Liver (tissue), 9 donors: ENCODE measurements around the gene CEP85L. TPM values are rescaled to one million over a fixed set of nuclear protein-coding genes. Genes with fewer than 3 reads are reported as not detected.

Experiments used
- DNase-seq: peaks from one replicate; pipeline ENCODE4 v3.0.0-alpha.2; 2017; ENCODE audit warnings: low spot score
- H3K27ac ChIP-seq, 2 donors: one replicate each; pipeline ENCODE4 v1.7.0; 2013; ENCODE audit warnings: inconsistent platforms in 2 of 2, low read length in 2 of 2, control low read depth in 1 of 2, low read depth in 1 of 2, mild to moderate bottlenecking in 1 of 2
- H3K27me3 ChIP-seq, 4 donors: one replicate each; pipeline versions ENCODE4 v1.6.1 to v1.7.0; 2013; ENCODE audit warnings: low read length in 3 of 4, inconsistent platforms in 1 of 4, mild to moderate bottlenecking in 1 of 4, moderate library complexity in 1 of 4; ENCODE audit not compliant: control insufficient read depth in 4 of 4, insufficient read depth in 4 of 4
- H3K36me3 ChIP-seq, 4 donors: one replicate each; pipeline versions ENCODE4 v1.6.1 to v1.7.0; 2013; ENCODE audit warnings: low read length in 3 of 4, mild to moderate bottlenecking in 3 of 4, low read depth in 1 of 4, moderate library complexity in 1 of 4; ENCODE audit not compliant: control insufficient read depth in 4 of 4, insufficient read depth in 3 of 4
- H3K4me1 ChIP-seq, 4 donors: one replicate each; pipeline versions ENCODE4 v1.6.1 to v1.7.0; 2013; ENCODE audit warnings: low read length in 3 of 4, mild to moderate bottlenecking in 3 of 4, moderate library complexity in 1 of 4; ENCODE audit not compliant: control insufficient read depth in 4 of 4, insufficient read depth in 4 of 4
- H3K4me3 ChIP-seq, 3 donors: one replicate each; pipeline versions ENCODE4 v1.6.1 to v1.7.0; 2013; ENCODE audit warnings: low read length in 3 of 3, control low read depth in 1 of 3, low read depth in 1 of 3, mild to moderate bottlenecking in 1 of 3
- H3K9ac ChIP-seq, 2 donors: one replicate each; pipeline ENCODE4 v1.7.0; 2013; ENCODE audit warnings: low read length in 2 of 2, mild to moderate bottlenecking in 2 of 2, moderate library complexity in 2 of 2, control low read depth in 1 of 2, low read depth in 1 of 2
- H3K9me3 ChIP-seq, 4 donors: one replicate each; pipeline versions ENCODE4 v1.6.1 to v1.7.0; 2013; ENCODE audit warnings: low read length in 3 of 4; ENCODE audit not compliant: control insufficient read depth in 4 of 4
- CTCF ChIP-seq: fragments of 150-350 bp; IDR thresholded peaks from 2 replicates; pipeline ENCODE4 v1.5.1; 2017; ENCODE audit warnings: improper control_type of control experiment, low read depth, low read length; ENCODE audit not compliant: missing input control
- EGR1 ChIP-seq, 2 donors: IDR thresholded peaks; 2 replicates each; pipeline ENCODE4 v1.6.1; 2016 to 2018; ENCODE audit warnings: antibody characterized with exemption in 2 of 2, low read depth in 2 of 2
- FOXA1 ChIP-seq: IDR thresholded peaks from 2 replicates; pipeline ENCODE4 v1.6.1; 2016; ENCODE audit warnings: antibody characterized with exemption
- FOXA2 ChIP-seq: IDR thresholded peaks from 2 replicates; pipeline ENCODE4 v1.6.1; 2016; ENCODE audit warnings: antibody characterized with exemption
- GABPA ChIP-seq, 2 donors: IDR thresholded peaks in 1 of 2; conservative IDR thresholded peaks in 1 of 2; 2 replicates each; pipeline ENCODE4 v1.6.1; 2016; ENCODE audit warnings: antibody characterized with exemption in 2 of 2, mild to moderate bottlenecking in 1 of 2, moderate library complexity in 1 of 2
- HNF4A ChIP-seq, 2 donors: conservative IDR thresholded peaks; 2 replicates each; pipeline ENCODE4 v1.6.1; 2016; ENCODE audit warnings: antibody characterized with exemption in 2 of 2, mild to moderate bottlenecking in 2 of 2
- HNF4G ChIP-seq: IDR thresholded peaks from 2 replicates; pipeline ENCODE4 v1.6.1; 2016; ENCODE audit warnings: antibody characterized with exemption
- MAX ChIP-seq: IDR thresholded peaks from 2 replicates; pipeline ENCODE4 v1.6.1; 2016; ENCODE audit warnings: antibody characterized with exemption
- NR2F2 ChIP-seq: IDR thresholded peaks from 2 replicates; pipeline ENCODE4 v1.6.1; 2016; ENCODE audit warnings: antibody characterized with exemption
- RAD21 ChIP-seq, 2 donors: IDR thresholded peaks; 2 replicates each; pipeline ENCODE4 v1.6.1; 2016; ENCODE audit warnings: antibody characterized with exemption in 2 of 2, mild to moderate bottlenecking in 2 of 2
- REST ChIP-seq: IDR thresholded peaks from 2 replicates; pipeline ENCODE4 v1.6.1; 2016; ENCODE audit warnings: antibody characterized with exemption, mild to moderate bottlenecking
- SP1 ChIP-seq: IDR thresholded peaks from 2 replicates; pipeline ENCODE4 v1.6.1; 2018; ENCODE audit warnings: antibody characterized with exemption, mild to moderate bottlenecking
- TAF1 ChIP-seq: conservative IDR thresholded peaks from 2 replicates; pipeline ENCODE4 v1.6.1; 2016; ENCODE audit warnings: antibody characterized with exemption, mild to moderate bottlenecking
- YY1 ChIP-seq: IDR thresholded peaks from 2 replicates; pipeline ENCODE4 v1.6.1; 2016; ENCODE audit warnings: antibody characterized with exemption, mild to moderate bottlenecking
- ZBTB33 ChIP-seq: IDR thresholded peaks from 2 replicates; pipeline ENCODE4 v1.6.1; 2016; ENCODE audit warnings: antibody characterized with exemption
- WGBS: extraction: QIAGEN DNeasy Blood & Tissue Kit; methylation state at CpG from one replicate; pipeline ENCODE4 v1.1.7; 2013; 5-methylcytosine and 5-hydroxymethylcytosine counted together
- polyA plus RNA-seq, 2 donors: library from polyadenylated mRNA; stranded (reverse) in 1 of 2; unstranded in 1 of 2; fragments of 200-250 nt in 1 of 2; fragments of >200 nt in 1 of 2; fragmentation: Nextera tagmentation in 1 of 2; extraction: Ambion mirVana in 1 of 2; gene quantifications; one replicate each; pipeline versions ENCODE4 v1.2.1 to v1.2.3, GENCODE V29; 2013 to 2015
- total RNA-seq, 2 donors: library from RNA; depleted of rRNA; stranded (reverse); fragments of >200 nt; gene quantifications; one replicate each; pipeline ENCODE4 v1.2.3, GENCODE V29; 2014
- donor health status: healthy.
- donor health status: healthy.
- donor health status: healthy.
- donor health status: healthy.
- donor health status: healthy.

The CEP85L gene
- total and polyA plus RNA-seq, 4 donors, result 0.40 to 6.4 (median 2.3) TPM

GRCh38 chr6:118501099-118501498 lies 150.3 kb downstream of the CEP85L start:
- Histone ChIP-seq H3K9me3 (no peaks in the 10 kb centered on the region), H3K27me3 (no peaks in the 10 kb centered on the region), H3K36me3 (peaks cover 0 to 3% (median 2%) of the 10 kb centered on the region in 4 donors), H3K4me3 (no peak overlapping the region), H3K4me1 (no peaks in the 10 kb centered on the region), H3K27ac (no peak overlapping the region), H3K9ac (no peak overlapping the region)
- 92% methylated on average over 5 of the region's 5 CpGs for WGBS
- TF ChIP-seq MAX, result no peak
- TF ChIP-seq EGR1 (IDR thresholded peaks at IDR 0.05; ENCODE audit: low read depth in 2 of 2), result no peak
- TF ChIP-seq RAD21 (IDR thresholded peaks at IDR 0.05), result no peak
- no peak for TF ChIP-seq FOXA1
- TF ChIP-seq SP1, result no peak
- TF ChIP-seq GABPA (IDR thresholded peaks at IDR 0.05 in 1 of 2, conservative IDR thresholded peaks at IDR 0.05 in 1 of 2), result no peak
- no peak for TF ChIP-seq NR2F2
- TF ChIP-seq REST, result no peak
- no peak for TF ChIP-seq FOXA2
- no peak for TF ChIP-seq ZBTB33
- TF ChIP-seq HNF4A (conservative IDR thresholded peaks at IDR 0.05), result no peak
- TF ChIP-seq YY1, result no peak
- TF ChIP-seq CTCF, result no peak
- no peak for TF ChIP-seq TAF1
- no peak for DNase-seq

GRCh38 chr6:118500130-118501015 lies 151.0 kb downstream of the CEP85L start:
- no peak for DNase-seq
- 81% methylated on average over 10 of the region's 10 CpGs for WGBS
- Histone ChIP-seq H3K36me3 (peaks cover 0 to 3% (median 2%) of the 10 kb centered on the region in 4 donors), H3K4me1 (no peaks in the 10 kb centered on the region), H3K9ac (no peak overlapping the region), H3K4me3 (no peak overlapping the region), H3K27me3 (no peaks in the 10 kb centered on the region), H3K9me3 (no peaks in the 10 kb centered on the region), H3K27ac (no peak overlapping the region)
- no peak for TF ChIP-seq HNF4G
